HG02759 (cell line): ENCODE results near the gene UBAP2.

Experiments used
- ATAC-seq: cut with Tn5 transposase; IDR thresholded peaks from one replicate; pipeline ENCODE4 v1.9.1; 2021; ENCODE audit warnings: mild to moderate bottlenecking, moderate library complexity; ENCODE audit not compliant: unreplicated experiment

Gene UBAP2

DNA sequence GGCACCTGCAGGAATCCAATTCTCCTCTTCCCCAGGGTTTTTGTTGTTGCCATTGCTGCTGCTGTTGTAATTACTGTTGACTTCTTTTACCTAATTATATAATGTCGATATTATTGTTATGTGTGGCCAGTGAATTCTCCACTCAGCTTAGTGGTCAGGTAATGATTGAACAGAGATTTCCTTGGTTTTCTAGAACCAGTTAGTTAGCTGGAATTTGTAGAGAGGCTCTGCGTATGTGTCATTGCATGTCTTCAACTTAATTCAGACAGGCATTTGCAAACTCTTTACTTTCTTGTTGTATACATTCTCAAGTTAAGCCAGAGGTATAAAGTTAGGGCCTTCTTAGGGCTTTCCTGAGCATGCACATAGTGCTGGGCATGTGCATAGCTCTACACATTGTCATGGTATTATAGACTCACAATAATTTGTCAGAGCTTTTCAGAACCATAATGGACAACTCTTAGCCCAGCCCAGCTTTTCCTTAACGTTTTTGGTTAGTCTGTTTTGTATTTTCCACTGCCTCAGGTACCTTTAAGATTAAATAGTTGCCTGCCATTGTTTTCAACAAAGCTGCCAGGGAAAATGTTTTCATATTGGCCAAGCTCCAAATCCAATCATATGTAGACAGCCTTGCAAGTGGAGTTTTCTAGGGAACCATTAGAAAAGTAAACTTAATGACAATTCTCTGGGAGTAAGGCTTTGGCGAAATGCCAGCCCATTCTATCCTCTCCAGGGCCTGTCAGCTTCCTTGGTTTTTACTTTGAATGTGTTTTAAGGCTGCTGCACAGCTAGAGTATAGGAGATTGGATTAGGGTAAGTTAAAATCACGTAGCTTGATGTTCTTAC is 163.6 kb downstream of the UBAP2 start:
- no peak for ATAC-seq

DNA sequence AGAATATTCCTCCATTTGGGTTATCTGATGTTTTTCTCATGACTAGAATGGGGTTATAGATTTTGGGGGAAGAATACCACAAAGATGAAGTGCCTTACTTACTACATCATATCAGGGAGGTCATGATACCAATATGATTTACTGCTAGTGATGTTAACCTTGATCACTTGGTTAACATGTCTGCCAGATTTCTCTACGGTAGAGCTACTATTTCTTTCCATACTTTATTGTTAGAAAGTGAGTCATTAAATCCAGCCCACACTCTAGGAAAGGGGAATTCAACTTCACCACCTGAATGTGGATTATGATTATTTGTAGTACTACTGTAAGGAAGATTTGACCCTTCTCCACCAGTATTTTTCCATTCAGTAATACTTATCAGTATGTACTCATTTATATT is 167.1 kb downstream of the UBAP2 start:
- no peak for ATAC-seq

DNA sequence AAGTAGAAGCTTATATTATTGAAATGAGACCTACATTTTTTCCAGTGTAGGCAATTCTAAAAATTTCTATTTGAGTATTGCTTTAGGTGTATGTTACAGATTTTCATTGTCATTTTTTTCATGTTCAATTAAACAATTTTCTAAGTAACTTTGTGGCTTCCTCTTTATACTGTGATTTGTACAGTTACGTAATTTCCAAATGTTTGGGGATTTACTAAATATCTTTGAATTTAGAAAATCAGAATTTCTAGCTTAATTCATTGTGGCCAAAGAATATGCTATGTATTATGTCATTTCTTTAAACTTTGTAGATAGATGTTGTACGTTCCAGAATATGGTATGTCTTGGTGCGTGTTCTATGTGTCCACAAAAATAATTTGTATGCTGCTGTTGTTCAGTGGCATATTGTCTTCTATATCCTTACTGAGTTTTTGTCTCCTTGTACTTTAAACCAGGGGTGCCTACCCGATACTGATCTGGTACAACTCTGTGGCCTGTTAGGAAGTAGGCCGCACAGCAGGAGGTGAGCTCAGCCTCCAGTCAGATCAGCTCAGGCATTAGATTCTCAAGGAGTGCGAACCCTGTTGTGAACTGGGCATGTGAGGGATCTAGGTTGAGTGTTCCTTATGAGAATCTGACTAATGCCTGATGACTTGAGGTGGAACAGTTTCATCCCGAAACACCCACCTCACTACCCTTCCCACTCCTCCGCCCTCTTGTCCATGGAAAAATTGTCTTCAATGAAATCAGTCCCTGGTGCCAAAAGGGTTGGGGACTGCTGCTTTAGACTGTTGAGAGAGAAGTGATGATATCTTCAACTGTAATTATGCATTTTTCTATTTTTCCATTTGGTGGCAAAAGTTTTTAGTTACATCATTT is 168.2 kb downstream of the UBAP2 start:
- no peak for ATAC-seq

DNA sequence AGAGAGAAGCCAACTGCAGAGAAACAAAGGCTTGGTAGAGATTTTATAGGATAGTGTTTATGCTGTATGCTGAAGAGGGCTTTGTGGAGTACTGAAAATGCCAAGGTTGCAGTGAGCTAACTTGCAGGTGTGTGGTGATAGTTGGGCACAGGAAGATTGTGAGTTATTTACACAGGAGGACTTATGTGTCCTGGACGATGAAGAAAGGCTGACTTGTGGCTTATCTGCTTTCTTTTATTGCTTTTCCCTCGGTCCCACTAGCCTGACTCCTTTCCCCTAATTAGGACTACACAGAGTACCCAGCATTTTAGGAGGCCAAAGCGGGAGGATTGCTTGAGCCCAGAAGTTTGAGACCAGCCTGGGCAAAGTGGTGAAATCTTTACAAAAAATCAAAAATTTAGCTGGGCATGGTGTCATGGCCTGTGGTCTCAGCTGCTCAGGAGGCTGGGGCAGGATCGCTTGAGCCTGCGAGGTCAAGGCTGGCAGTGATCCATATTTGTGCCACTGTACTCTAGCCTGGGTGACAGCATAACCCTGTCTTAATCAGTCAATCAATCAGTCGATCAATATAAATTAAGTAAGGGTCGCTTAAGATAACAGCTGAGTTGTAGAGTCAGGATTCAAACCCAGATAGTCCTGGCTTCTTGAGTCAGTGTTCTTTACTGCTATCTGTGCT is 169.9 kb downstream of the UBAP2 start:
- ATAC-seq: no peak

DNA sequence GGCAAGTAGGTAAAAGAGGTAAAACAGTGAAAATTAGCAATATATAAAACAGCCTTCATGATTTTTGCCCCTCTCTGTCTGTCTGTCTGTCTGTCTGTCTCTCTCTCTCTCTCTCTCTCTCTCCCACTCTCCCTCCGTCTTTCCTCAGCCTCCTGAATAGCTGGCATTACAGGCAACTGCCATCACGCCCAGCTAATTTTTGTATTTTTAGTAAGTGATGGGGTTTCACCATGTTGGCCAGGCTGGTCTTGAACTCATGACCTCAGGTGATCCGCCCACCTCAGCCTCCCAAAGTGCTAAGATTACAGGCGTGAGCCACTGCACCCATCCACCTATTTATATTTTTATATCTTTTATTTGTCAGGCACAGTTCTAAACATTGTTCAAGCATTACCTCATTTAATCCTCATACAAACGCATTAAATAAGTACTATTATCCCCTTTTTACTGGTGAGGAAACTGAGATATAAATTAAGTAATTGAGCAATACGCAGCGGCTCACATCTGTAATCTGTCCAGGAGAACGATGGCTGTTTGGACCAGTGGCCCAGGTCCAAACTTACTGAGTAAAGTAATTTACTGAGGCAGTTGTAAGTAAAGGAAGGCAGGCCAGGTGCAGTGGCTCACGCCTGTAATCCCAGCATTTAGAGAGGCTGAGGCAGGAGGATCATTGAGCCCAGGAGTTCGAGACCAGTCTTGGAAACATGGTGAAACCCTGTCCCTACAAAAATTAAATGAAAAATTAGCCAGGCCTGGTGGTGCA is 170.8 kb downstream of the UBAP2 start:
- no peak for ATAC-seq
